Activated CD4-positive, alpha-beta T cell treated with anti-CD3 and anti-CD28 coated beads for 4 hours (primary cell): Measurements from ENCODE around the gene CYB5A.

ENCODE experiments used
- DNase-seq, 2 donors: peaks; one replicate each; pipeline ENCODE4 v3.0.0-alpha.2; 2020

CYB5A gene

DNA sequence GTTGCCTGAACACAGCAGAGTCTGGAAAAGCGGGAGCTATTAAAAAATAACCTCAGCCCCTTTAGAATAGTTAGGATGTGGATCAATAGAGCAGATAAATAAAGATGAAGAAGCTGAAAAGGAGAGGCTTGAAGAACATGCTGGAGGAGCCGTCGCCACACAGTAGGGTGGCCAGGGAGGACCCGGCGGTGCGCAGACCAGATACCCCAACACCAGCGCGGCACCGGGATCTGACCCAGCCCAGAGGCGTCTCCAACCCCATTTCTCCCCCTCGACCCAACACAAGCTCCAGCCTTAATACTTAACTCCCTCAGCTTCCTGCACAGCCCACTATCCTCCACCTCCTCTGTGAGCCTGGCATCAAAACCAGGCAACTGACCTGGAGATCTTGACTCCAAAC, 16.0 kb downstream of the CYB5A start:
- no peak for DNase-seq

DNA sequence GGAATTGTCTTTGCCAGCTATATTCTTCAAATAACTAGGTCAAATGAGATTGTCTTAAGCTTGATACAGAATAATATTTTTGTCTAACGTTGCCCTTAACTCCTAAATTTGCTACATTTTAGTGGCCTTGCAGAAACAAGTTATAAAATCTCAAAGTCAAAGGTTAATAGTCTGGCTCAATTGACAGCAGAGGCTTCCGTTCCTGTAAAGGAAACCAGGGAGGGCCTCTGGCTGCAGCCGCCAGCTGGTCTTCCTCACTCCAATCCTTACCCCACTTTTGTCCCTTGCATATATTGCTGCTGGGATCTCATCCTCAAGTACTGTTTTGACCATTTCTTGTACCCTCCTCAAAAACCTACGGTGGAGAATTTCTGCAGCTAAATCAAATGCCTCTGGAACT, 17.1 kb downstream of the CYB5A start:
- no peak for DNase-seq

DNA sequence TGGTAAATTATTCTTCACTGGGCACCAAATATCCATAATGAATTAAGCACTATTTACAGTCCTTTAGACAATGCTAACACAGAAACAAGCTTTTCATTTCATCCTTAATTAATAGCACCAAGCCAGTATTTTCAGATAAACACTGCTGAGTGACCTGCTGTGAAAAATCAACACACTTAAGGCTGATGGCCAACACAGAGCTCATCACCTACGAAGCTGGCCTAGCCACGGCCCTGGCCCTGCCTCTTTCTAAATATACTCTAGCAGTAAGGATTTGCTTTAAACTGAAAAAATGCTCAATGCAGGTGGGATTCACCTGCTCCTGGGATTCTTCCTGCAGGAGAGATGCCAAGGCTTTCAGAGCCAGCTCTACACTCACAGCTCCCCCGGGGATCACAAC, 18.4 kb downstream of the CYB5A start:
- no peak for DNase-seq

DNA sequence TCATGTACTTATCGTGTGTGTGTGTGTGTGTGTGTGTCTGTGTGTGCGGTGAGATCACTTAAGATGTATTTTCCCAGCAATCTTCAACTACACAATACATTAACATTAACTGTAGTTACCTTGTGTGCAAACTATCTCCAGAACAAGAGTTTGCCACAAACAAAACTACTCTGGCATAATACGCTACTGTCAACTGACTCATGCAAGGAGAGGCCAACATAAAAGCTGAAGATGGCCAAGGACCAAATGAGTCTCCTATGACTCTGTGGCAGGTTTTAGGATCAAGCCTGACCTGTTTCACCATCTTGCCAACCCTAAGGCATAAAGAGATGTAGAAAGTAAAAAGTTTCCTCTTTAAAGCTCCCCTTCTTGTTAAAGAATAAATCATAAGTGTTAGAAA, 20.1 kb downstream of the CYB5A start:
- DNase-seq = no peak

DNA sequence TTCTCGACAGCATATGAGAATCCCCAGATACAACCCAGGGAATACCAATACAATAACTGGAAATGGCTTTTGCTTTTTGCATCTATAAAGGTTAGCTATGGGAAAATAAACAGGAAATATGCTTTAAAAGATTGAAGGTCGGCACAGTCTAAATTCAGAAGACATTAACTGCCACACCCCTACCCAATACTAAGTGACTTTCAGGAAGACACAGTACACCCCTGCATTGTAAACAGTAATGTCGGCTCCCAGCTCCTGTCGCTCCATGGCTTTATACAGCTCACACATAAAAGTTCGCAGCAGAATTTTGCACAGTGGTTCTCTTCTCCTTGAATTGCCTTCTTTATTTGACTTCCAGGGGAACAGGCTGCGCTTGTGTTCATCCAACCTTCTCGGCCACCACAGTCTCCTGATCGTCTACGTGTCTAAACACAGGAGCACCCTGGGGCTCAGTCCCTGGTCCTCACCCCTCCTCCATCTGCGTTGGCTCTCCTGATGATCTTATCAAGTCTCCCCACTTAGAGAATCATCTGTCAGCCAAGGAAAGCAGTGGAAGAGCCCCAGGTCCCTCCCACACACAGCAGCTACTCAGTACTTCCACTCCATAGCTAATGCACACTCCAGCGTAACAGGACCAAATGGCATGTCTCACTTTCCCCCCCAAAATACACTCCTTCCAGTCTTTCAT, 22.7 kb downstream of the CYB5A start:
- DNase-seq = no peak

DNA sequence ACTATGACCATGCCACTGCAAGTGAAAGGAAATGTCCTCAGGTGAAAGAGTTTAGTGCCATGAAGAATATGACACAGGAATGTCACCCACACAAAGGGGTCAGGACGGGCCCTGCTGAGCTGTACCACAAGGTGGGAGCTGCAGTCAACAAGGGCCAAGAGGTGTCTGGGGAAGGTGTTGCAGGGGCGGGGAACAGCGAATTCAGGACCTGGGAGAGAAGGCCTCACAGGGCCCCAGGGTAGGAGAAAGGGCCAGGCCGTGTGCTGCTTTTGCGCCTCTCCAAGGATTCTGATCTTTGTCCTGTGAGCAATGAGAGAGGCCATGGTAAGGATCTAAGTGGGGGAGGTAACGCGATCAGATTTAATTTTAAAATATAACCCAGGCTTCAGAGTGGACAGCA, 23.6 kb downstream of the CYB5A start:
- no peak for DNase-seq

DNA sequence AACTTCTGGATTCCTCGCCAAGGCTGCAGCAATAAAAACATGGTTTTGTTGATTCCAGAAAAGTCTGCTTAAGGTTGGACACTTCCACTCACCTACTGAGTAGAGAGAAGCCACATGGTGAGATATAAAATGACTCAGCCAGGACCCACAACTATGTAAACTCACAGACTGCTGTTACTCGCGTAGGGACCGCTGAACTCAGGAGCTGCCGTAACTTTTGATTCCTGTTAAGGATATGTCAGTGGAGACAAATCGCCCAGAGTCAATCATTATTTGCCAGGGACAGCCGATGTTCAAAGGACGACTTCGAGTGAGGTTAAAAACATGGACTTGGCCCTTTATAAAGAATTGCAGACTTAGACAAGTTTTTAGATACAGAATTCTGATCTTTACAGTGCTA, 25.6 kb downstream of the CYB5A start:
- DNase-seq = no peak

DNA sequence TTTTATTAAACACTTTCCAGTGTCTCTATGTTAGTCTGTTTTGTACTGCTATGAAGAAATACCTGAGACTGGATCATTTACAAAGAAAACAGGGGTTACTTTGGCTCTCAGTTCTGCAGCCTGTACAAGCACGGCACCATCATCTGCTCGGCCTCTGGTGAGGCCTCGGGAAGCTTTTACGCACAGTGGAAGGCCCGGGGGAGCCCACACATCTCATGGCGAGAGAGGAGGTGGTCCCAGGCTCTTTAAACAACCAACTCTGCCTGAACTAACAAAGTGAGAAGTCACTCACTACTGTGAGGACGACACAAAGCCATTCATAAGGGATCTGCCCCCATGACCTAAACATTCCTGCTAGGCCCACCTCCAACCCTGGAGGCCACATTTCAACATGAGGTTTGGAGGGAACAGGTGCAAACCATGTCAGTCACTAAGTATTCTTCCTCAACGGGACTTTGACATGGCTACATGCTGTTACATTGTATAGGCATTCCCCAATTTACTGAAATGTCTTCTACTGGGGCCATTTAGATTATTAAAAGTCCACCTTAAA, 26.1 kb downstream of the CYB5A start:
- no peak for DNase-seq

DNA sequence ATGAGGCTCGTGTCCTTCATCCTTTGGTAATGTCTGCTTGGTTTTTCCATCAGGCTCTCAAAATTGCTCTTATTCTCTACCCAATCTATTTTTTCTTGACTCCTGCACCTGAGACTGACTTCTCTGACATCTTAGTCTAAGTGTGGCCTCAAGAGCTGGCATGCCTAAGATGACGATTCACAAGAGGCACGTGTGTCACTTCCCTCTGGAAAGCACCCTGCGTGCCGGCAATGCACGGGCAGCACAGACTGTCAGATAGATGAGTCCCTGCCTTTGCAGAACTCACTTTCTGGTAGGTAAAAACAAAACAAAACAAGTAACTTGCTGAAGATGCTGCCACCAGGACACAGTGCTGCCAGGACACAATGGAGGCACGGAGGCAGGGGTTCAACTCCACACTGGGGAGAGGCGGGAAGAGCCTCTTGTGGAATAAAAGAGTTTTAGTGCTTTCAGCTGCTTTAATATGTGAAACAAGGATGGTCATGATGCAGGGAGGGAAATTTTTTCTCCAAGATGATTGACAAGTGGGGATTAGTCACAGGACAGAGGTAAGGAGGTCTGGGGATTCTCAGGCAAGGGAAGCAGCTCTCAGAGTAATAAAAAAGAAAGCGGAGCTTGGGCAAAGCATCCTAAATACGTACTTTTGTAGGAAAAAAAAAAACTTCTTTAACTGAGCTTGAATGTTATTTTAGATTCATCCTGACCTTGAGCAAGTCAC, 27.3 kb downstream of the CYB5A start:
- DNase-seq = no peak

DNA sequence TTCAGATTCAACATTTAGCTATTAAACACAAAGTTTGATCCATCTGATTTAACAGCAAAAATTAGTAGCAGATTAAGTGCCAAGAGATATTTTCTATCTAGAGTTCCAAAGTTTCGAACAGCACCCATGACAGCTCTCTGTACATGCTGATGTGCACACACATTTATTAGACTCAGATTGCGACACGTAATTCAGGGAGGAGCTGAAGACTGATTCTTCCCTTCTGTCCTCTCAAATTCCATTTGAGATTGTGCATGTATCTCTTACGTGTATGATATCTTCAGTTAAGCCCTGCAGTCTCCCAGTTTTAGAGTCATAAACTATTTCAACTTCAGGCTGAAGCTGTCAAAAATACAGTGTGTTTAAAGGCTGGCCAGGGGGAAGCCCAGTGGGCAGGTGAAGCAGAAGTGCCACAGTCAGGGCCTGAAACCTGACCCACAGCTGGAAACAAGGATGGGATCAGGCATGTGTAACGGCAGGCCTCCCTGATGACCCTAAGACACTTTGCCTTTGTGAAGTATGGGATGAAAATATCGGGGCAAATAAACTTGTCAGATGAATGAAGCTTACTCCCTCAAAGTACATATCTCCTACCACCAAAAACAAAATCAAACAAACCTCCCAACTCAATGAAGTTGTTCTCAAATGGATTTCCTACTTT, 30.6 kb downstream of the CYB5A start:
- DNase-seq = no peak

DNA sequence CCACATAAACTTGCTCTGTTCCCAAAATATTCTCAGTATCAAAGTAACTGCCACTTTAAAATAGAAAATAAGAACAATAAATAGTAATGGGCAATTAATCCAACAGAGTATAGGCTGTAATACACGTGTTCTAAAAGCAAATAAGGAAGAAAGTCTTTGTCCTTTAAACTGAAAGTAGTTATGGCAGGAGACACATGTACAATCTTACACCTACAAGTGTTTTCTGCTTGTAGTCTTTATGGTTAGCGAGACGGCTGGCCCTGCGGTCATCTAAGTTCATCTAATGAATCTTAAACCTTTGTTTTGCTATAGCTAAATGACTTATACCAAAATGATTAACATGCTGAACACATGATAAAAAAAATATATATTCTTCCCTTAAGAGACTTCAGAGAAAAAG, 32.4 kb downstream of the CYB5A start:
- DNase-seq = no peak

DNA sequence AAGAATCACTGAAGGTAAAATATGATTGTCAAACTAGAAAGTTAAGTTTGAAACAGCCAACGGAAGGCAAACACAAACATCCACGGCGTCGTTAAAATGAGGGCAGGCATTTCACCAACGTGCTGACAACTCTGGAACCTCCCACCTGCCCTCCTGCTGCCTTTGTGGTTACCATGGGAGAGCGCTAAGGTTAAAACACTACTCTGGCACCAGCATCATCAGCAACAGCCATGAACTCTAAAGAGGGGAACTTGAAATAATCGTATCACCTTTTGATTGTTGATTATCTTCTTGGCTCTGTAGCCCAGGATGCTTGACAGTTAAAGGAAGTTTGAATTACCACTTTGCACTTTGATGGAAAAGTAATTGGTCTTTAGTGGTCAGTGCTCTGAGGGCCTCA, 34.7 kb downstream of the CYB5A start:
- DNase-seq = no peak

DNA sequence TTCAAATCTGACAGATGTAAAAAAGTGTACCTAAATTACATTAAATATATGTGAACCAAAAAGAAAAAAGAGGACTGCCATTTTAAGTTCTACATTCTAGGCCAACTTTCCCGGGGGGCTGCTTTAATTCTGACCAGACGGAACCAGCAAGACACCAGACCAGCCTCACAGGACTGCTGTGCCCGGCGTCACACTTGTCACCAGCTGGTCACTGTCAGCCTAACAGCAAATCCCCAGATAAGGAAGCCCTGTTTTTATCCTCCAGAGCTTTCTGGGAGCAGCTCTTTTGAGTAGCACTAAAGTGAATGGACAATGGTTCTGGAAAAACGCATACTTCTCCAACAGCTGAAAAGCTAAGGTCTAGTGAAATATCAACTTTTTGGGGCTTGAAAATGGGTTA, 35.6 kb downstream of the CYB5A start:
- no peak for DNase-seq

DNA sequence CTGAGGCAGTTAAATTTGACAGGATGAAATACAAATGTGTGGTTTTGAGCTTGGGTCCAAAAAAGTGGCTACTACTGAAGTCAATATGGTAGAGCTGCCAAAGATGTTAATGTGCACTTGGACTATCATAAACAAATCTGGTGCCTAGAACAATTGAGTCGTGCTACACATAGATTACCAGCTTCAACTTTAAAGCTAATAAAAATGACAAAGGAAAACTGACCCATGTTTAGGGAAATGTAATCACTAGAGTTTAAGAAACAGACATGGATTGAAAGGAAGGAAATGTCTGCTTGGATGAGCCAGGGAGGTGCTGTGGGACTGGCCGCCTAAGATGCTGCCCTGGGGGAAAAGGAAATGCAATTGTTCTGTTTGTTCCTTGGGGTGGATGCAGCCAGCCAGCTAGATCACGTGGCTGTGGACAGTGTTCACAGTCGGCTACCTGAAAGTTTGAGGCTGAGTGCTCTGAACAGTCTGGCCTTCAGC, 36.6 kb downstream of the CYB5A start:
- DNase-seq = no peak

DNA sequence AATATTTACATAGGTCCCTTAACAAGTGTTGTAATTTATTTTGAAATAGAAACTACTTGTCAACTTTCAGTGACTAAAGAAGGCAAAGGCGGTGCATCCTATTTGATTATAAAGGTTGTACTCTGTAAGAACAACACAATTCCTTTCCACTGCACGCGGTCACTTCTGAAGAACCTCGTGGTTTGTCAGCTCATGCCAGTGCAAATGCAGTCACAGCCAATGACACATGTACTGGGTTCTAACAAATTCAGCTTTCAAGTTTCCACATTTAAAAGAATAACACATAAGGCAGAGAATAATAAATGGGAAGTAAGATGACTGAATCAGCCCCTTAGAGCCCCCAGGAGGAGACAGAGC, 39.7 kb downstream of the CYB5A start:
- no peak for DNase-seq

DNA sequence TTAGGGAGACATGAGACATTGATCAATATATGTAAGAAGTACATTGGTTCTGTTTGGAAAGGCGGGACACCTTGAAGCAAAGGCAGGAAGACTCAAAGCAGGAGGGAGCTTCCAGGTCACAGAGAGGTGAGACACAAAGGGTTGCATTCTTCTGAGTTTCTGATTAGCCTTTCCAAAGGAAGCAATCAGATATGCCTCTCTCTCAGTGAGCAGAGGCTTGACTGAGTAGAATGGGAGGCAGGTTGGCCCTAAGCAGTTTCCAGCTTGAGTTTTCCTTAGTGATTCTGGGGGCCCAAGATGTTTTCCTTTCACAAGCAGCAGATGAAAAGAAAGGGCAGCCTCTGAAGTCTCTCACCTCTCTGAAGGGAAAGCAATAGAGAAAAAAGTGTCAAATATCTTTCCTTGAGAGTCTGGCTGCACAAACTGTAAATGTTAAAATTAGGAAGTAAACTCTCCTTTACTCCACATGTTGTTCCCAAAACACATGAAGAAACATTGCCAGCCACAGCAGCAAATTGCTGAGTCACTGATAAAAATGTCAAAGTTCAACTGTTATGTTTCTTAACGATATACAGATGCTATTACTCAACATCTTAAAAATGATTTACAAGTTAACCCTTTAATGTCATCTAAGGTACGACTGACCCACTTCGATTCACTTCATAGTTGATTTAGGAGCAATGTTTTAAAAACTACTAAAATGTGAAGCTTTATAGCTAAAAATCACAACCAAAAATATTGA, 40.3 kb downstream of the CYB5A start:
- no peak for DNase-seq

DNA sequence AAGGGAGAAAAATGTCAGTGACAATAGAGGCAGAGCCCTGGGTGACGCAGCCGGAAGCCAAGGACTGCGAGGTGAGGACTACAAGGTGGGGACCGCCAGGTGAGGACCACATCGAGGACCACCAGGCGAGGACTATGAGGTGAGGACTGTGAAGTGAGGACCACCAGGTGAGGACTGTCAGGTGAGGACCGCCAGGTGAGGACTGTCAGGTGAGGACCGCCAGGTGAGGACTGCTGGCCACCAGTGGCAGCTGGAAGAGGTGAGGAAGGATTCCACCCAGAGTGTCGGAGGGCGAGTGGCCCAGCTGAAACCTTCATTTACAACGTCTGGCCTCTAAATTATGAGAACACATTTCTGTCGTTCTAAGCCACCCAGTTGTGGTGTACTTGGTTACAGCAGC, 41.6 kb downstream of the CYB5A start:
- no peak for DNase-seq

DNA sequence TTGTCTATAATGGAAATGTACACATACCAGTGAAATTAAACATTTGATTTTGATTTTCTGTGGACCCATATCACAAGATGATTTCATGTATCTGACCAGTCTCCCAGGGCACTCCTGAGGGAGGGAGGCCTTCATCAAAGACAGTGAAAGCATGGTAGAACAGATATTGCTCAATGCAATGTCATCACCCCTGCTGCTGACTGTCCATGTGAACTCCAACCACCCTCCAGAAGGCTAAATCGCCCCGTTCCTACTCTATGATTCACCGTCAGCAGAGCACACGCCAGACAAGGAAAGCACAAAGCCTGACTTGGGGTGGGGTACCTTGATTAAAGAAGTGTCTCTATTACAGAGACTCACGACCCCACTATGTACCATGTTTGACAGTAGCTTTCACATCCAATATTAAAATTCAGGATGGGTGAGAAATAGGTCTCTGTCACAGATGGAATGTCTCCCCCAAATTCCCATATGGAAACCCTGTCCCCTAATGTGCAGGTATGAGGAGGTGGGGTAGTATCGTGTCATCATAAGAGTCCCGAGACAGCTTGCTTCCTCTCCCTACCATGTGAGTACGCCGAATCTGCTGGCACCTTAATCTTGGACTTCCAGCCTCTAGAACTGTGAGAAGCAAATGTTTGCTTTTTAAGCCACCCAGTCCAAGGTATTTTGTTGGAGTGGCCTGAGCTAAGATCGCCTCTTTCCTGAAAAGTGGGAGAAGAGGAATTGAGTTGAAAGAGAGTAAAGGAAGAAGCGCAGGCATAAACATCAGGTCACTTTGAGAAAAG, 42.4 kb downstream of the CYB5A start:
- no peak for DNase-seq

DNA sequence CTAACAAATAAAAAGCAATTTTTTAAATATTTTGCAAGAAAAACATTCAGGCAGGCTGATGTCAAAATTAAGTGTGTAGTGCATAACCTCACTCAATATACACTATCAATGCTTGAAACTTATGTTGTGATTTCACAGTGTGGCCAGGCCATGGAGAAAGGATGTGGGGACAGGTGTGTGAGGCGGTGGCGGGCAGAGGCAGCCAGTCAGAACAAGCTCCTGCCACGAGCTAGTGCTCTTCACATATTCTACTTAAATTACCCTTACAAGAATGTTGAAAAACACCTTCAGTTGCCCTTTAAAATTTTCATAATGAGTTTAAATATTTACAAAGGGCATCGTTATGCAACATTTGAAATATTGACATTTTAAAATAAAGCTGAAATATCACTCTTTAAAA, 43.2 kb downstream of the CYB5A start:
- no peak for DNase-seq

DNA sequence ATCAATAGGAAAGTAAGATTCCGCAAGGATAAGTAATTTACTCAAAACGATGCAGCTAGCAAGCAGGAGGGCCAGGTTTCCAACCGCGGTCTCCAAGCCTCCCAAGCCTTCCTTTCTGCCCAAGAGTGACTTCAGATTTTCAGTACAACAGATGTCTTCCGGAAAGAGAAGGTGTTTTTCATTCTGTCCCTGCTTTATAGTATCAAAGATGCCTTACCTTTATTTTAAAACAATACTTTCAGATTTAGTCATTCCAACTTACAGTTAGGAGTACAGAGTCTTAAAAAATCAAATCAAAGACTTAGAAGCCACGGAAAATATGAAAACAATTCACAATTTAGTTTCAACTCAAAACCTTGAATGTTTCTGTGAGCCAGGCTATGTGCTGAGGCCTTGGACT, 43.6 kb downstream of the CYB5A start:
- DNase-seq = no peak

DNA sequence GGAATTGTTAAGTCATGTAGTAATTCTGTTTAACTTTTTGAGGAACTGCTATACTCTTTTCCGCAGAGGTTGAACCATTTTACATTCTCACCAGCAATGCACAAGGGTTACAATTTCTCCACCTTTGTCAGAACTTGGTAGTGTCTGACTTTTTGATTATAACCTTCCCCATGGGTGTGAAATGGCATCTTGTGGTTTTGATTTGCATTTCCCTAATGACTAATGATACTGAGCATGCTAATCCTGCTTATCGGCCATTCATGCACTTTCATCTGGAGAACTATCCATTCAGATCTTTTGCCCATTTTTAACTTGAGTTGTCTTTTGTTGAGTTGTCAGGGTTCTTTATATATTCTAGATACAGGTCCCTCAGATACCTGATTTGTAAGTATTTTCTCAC, 47.2 kb downstream of the CYB5A start:
- no peak for DNase-seq

DNA sequence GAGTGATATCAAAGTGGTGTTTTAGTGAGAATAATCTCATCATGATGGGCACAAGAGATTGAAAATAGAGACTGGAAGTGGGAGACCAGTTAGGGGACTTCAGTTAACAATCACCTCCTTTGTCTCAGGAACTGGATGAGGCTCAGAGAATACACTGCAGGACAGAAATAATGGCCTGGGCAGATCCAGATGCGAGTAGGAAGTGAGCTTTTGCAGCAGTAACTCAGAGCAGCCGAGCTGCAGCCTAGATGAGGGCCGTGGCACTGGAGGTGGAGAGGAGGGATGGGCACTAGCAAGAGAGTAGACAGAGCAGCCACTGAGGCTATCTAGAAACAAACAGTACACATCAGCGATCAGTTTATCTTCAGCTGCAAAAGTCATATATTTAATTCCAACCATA, 48.6 kb downstream of the CYB5A start:
- no peak for DNase-seq
